Activated T-helper 17 cell treated with anti-CD3 and anti-CD28 coated beads, Interleukin-2, amount 50 U/mL, for 72 hours (primary cell): Measurements from ENCODE around the gene DRC1. TPM values are rescaled to one million over a fixed set of nuclear protein-coding genes. Genes with fewer than 3 reads are reported as not detected.

Source experiments
- ATAC-seq: fragments of 150-1000 bp; cut with Tn5 transposase; replicated peaks from 2 replicates; pipeline ENCODE4 v1.10.0; 2021; ENCODE audit warnings: mild to moderate bottlenecking, moderate library complexity
- H3K27ac Mint-ChIP-seq: one replicate; pipeline ENCODE4 v1.8.0; 2022; ENCODE audit warnings: mixed read lengths
- H3K27me3 Mint-ChIP-seq: one replicate; pipeline ENCODE4 v1.8.0; 2022; ENCODE audit warnings: mixed read lengths
- H3K36me3 Mint-ChIP-seq: one replicate; pipeline ENCODE4 v1.8.0; 2022; ENCODE audit warnings: low read depth, mild to moderate bottlenecking, mixed read lengths
- H3K4me1 Mint-ChIP-seq: one replicate; pipeline ENCODE4 v1.8.0; 2022; ENCODE audit warnings: mixed read lengths
- H3K4me3 Mint-ChIP-seq: one replicate; pipeline ENCODE4 v1.8.0; 2022; ENCODE audit warnings: mild to moderate bottlenecking, mixed read lengths
- H3K9me3 Mint-ChIP-seq: one replicate; pipeline ENCODE4 v1.8.0; 2022; ENCODE audit warnings: mixed read lengths
- total RNA-seq, 2 donors: library from RNA; stranded (reverse); gene quantifications; one replicate each; pipeline ENCODE4 v1.2.3, GENCODE V29; 2022

The DRC1 gene
- total RNA-seq, 2 donors from 2014 or later: not detected

GRCh38 chr2:26488463-26489212, 86.9 kb downstream of the DRC1 start:
- Mint-ChIP-seq H3K4me1 (no peaks in the 10 kb centered on the region), H3K4me3 (no peak overlapping the region)

GRCh38 chr2:26489213-26489850, 87.6 kb downstream of the DRC1 start:
- Mint-ChIP-seq H3K4me1 (no peaks in the 10 kb centered on the region), H3K36me3 (no peaks in the 10 kb centered on the region), H3K9me3 (no peaks in the 10 kb centered on the region), H3K27ac (no peak overlapping the region), H3K4me3 (no peak overlapping the region), H3K27me3 (peaks cover 5% of the 10 kb centered on the region)
- ATAC-seq: no peak

More at GRCh38 chr2:26488463-26489212, 86.9 kb downstream of the DRC1 start:
- Mint-ChIP-seq H3K27me3 (peaks cover 5% of the 10 kb centered on the region), H3K27ac (no peak overlapping the region), H3K36me3 (no peaks in the 10 kb centered on the region), H3K9me3 (no peaks in the 10 kb centered on the region)
- no peak for ATAC-seq

- Mint-ChIP-seq H3K36me3 (no peaks in the 10 kb centered on the region), H3K4me1 (no peaks in the 10 kb centered on the region), H3K27ac (no peak overlapping the region), H3K9me3 (no peaks in the 10 kb centered on the region), H3K27me3 (no peaks in the 10 kb centered on the region), H3K4me3 (no peak overlapping the region)
- no peak for ATAC-seq
These were observed 89.9 kb downstream of the DRC1 start for GRCh38 chr2:26491563-26492167.

GRCh38 chr2:26492749-26493515, 91.2 kb downstream of the DRC1 start:
- no peaks in the 10 kb centered on the region for H3K9me3 Mint-ChIP-seq
- H3K36me3 Mint-ChIP-seq: no peaks in the 10 kb centered on the region
- H3K27ac Mint-ChIP-seq: no peak overlapping the region
- no peak for ATAC-seq
- H3K4me3 Mint-ChIP-seq: no peak overlapping the region
- H3K4me1 Mint-ChIP-seq: no peaks in the 10 kb centered on the region
- H3K27me3 Mint-ChIP-seq: peaks cover 6% of the 10 kb centered on the region

- ATAC-seq: no peak
- H3K27me3 Mint-ChIP-seq: peaks cover 7% of the 10 kb centered on the region
- no peaks in the 10 kb centered on the region for H3K9me3 Mint-ChIP-seq
- no peaks in the 10 kb centered on the region for H3K36me3 Mint-ChIP-seq
- H3K4me3 Mint-ChIP-seq: no peak overlapping the region
- H3K4me1 Mint-ChIP-seq: no peaks in the 10 kb centered on the region
- H3K27ac Mint-ChIP-seq: no peak overlapping the region
These were observed 91.8 kb downstream of the DRC1 start for GRCh38 chr2:26493566-26493965.

DNA sequence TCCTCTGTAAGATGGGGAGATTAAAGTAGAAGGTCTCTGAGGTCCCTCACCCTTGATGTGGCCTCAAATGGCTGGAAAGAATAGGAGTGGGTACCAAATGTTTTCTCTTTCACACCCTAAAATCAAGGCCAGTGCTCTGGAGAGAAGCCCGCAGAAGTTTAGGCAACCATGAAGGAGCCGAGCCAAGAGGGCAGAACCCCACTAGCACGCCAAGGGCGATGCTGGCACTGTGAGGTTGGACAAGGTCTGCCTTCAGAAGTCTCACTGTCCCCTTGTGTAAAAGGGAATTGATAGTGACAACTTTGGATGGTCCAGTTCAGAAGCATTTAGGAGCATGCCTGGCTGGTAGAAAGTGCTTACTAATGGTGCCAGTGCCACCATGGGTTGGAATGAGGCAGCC, 92.5 kb downstream of the DRC1 start:
- Mint-ChIP-seq H3K4me3 (no peak overlapping the region), H3K9me3 (no peaks in the 10 kb centered on the region), H3K27me3 (peaks cover 7% of the 10 kb centered on the region), H3K27ac (no peak overlapping the region), H3K4me1 (no peaks in the 10 kb centered on the region), H3K36me3 (no peaks in the 10 kb centered on the region)
- no peak for ATAC-seq

- no peaks in the 10 kb centered on the region for H3K4me1 Mint-ChIP-seq
- H3K27me3 Mint-ChIP-seq: peaks cover 7% of the 10 kb centered on the region
- no peaks in the 10 kb centered on the region for H3K9me3 Mint-ChIP-seq
- H3K4me3 Mint-ChIP-seq: no peak overlapping the region
- no peaks in the 10 kb centered on the region for H3K36me3 Mint-ChIP-seq
- H3K27ac Mint-ChIP-seq: no peak overlapping the region
- no peak for ATAC-seq
These were observed 93.2 kb downstream of the DRC1 start for GRCh38 chr2:26494891-26495290.

GRCh38 chr2:26495705-26496297, 94.1 kb downstream of the DRC1 start:
- Mint-ChIP-seq H3K4me3 (no peak overlapping the region), H3K27ac (no peak overlapping the region), H3K4me1 (no peaks in the 10 kb centered on the region), H3K9me3 (no peaks in the 10 kb centered on the region), H3K36me3 (no peaks in the 10 kb centered on the region), H3K27me3 (peaks cover 7% of the 10 kb centered on the region)
- ATAC-seq: no peak

DNA sequence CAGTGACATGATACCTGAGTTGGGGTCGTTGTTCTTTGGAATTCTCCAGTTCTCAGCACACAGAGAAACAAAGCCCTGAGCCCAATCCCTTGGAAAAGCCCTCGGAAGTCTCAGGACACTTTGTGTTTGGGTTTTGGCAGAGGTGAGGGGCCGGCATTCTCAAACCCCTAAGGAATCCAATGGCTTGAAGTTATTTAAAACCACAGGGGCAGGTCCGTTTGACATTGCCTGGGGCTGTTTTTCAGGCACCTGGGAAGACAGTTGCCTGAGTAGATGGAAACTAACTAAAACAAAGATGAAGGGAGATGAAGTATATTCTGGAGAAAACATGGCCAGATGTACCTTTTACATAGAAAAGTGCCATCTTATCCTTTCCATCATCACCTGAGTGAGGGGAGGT, 98.7 kb downstream of the DRC1 start:
- Mint-ChIP-seq H3K4me3 (no peak overlapping the region), H3K27me3 (peaks cover 7% of the 10 kb centered on the region), H3K36me3 (no peaks in the 10 kb centered on the region), H3K9me3 (no peaks in the 10 kb centered on the region), H3K4me1 (peaks cover 5% of the 10 kb centered on the region), H3K27ac (no peak overlapping the region)
- ATAC-seq: no peak

- Mint-ChIP-seq H3K4me1 (peaks cover 5% of the 10 kb centered on the region), H3K4me3 (peak overlapping the region; percentile 62), H3K27ac (peak overlapping the region; percentile 51), H3K9me3 (no peaks in the 10 kb centered on the region), H3K36me3 (no peaks in the 10 kb centered on the region), H3K27me3 (no peaks in the 10 kb centered on the region)
- ATAC-seq: peak; percentile 99
These were observed 101.6 kb downstream of the DRC1 start for GRCh38 chr2:26503231-26503880.

GRCh38 chr2:26504002-26504401, 102.3 kb downstream of the DRC1 start:
- H3K27ac Mint-ChIP-seq: peak overlapping the region; percentile 51
- no peaks in the 10 kb centered on the region for H3K27me3 Mint-ChIP-seq
- no peaks in the 10 kb centered on the region for H3K9me3 Mint-ChIP-seq
- peaks cover 5% of the 10 kb centered on the region for H3K4me1 Mint-ChIP-seq
- peak overlapping the region; percentile 62 for H3K4me3 Mint-ChIP-seq
- no peak for ATAC-seq
- no peaks in the 10 kb centered on the region for H3K36me3 Mint-ChIP-seq

DNA sequence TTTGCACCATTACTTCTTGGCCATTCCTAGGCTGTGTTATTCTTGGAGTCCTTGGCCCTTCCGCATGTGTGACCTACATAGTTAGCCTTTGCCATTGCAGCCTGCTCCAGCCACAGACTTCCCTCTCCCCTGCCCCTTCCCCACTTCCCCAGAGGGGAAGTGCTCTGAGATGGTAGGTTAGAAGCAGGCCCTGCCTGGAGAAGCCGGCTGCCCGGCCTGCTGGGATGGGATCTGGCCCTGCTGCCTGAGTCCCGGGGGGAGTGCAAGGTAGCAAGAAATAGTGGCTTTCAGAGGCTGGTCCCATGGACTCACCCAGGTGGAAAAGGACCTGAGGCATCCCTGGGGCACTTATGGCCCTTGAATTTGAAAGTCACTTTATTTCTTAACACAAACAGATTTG, 104.6 kb downstream of the DRC1 start:
- no peaks in the 10 kb centered on the region for H3K27me3 Mint-ChIP-seq
- ATAC-seq: no peak
- H3K36me3 Mint-ChIP-seq: no peaks in the 10 kb centered on the region

More for the DNA sequence above, 104.6 kb downstream of the DRC1 start:
- H3K4me1 Mint-ChIP-seq: peaks cover 5% of the 10 kb centered on the region
- H3K4me3 Mint-ChIP-seq: no peak overlapping the region
- H3K9me3 Mint-ChIP-seq: no peaks in the 10 kb centered on the region
- H3K27ac Mint-ChIP-seq: no peak overlapping the region
